ENCODE data around the gene H2BK1. TPM values are rescaled to one million over a fixed set of nuclear protein-coding genes. Genes with fewer than 3 reads are reported as not detected.

H2BK1 gene
- total and polyA plus RNA-seq, 2 of the 13 experiments (the other 11 are each of a cell fraction or from before 2014, with no cell fraction given), result not detected

DNA sequence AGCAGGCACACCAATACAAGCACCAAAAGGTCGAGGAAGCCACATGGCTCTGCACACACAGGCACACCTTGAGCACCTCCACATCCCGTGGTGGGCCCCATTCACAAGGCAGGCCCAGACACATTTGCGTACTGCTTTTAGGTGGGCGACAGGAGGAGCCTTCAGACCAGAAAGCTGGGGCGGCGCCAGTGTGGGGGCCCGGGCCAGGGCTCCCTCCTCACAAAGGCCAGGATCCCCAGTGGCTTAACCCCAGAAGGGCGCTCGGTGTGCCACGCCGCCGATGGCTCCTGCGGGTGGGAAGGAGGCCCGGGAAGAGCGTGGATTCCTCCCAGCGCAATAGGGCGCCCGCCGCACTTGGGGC lies 41.0 kb upstream of the H2BK1 start:
- Histone ChIP-seq H3K4me3 (replicated peaks in 1 of 3; ENCODE audit: insufficient read depth in 1 of 3, low read depth in 2 of 3, low read length in 3 of 3) (peak overlapping the region; percentile 28 to 68 (median 49); a peak in 4 of 6 replicates), H2AFZ (ENCODE audit: low read length) (no peak overlapping the region), H4K20me1 (ENCODE audit: insufficient read depth, low read length) (no peaks in the 10 kb centered on the region; the same call in 1 of the 2 replicates), H3K4me2 (ENCODE audit: low read depth, low read length) (peak overlapping the region; percentile 74), H3K79me2 (ENCODE audit: insufficient read depth, low read length) (no peaks in the 10 kb centered on the region), H3K9ac (ENCODE audit: insufficient read depth, low read depth, low read length) (no peak overlapping the region), H3K27ac (ENCODE audit: extremely low read length, insufficient read depth, low read length) (no peak overlapping the region), H3K36me3 (replicated peaks in 1 of 2; ENCODE audit: control insufficient read depth in 1 of 2, insufficient read depth in 2 of 2, low read length in 2 of 2) (no peaks in the 10 kb centered on the region), H3K27me3 (ENCODE audit: control insufficient read depth in 1 of 2, insufficient read depth in 2 of 2, low read length in 2 of 2) (peaks cover 20 to 87% of the 10 kb centered on the region in 2 experiments), H3K9me3 (ENCODE audit: low read length) (no peaks in the 10 kb centered on the region), H3K4me1 (ENCODE audit: insufficient read depth, low read length) (peaks cover 51% of the 10 kb centered on the region)
- ATAC-seq (no peak), DNase-seq (ENCODE audit: low spot score) (no peak), FAIRE-seq (no peak)
- no CpG with 5 or more reads among the region's 19 CpGs for WGBS (ENCODE audit: low lambda C conversion rate)
- in situ Hi-C loops (cut with HindIII; ENCODE audit: extremely low pct_ligation_motif_present, low pct_unique_long_range_greater_than_20kb) (loop anchor here (5.0 kb wide), 1 partner anchor 51 kb away; no protein-coding TSS in a partner anchor), intact Hi-C loops (cut with micrococcal nuclease; ENCODE audit: unreplicated experiment) (loop anchor here (2.0 kb wide), 1 partner anchor 51 kb away; no protein-coding TSS in a partner anchor)
- BruUV-seq (replicated peaks), result no TSS peak
- CTCF ChIA-PET (ENCODE audit: low intra/inter-chr PET ratio, low total read pairs), result no interaction called here
- POLR2A ChIA-PET, result interaction anchor here (1.5 kb wide), 1 partner anchor 24 kb away, joined by 4 read pairs; the partner anchor contains the start of gene ABCF2
- TF ChIP-seq KDM5B (CRISPR knock-in tag; IDR thresholded peaks at IDR 0.05; ENCODE audit: borderline replicate concordance) (peak; percentile 28; the same call in 1 of the 2 replicates), ZBTB7B (CRISPR knock-in tag; IDR thresholded peaks at IDR 0.05) (0 out of 2 replicates have a peak, but pooled peaks have one; percentile 21), CCAR2 (optimal IDR thresholded peaks at IDR 0.05; ENCODE audit: low read depth, low read length) (no peak), MAF1 (CRISPR knock-in tag; IDR thresholded peaks at IDR 0.05; ENCODE audit: borderline replicate concordance) (no peak), TEAD2 (CRISPR knock-in tag; IDR thresholded peaks at IDR 0.05) (no peak), KLF12 (CRISPR knock-in tag; IDR thresholded peaks at IDR 0.05; ENCODE audit: borderline replicate concordance) (0 out of 2 replicates have a peak, but pooled peaks have one; percentile 51), GTF2F1 (IDR thresholded peaks at IDR 0.05; ENCODE audit: low read length) (no peak), BCL6 (CRISPR knock-in tag; IDR thresholded peaks at IDR 0.05) (no peak), PTBP1 (IDR thresholded peaks at IDR 0.05; ENCODE audit: low read depth, low read length, poor library complexity, severe bottlenecking) (peak; percentile 74), CHD4 (IDR thresholded peaks at IDR 0.05; ENCODE audit: borderline replicate concordance, low read length) (no peak)
- TF ChIP-seq, protein P1, sequence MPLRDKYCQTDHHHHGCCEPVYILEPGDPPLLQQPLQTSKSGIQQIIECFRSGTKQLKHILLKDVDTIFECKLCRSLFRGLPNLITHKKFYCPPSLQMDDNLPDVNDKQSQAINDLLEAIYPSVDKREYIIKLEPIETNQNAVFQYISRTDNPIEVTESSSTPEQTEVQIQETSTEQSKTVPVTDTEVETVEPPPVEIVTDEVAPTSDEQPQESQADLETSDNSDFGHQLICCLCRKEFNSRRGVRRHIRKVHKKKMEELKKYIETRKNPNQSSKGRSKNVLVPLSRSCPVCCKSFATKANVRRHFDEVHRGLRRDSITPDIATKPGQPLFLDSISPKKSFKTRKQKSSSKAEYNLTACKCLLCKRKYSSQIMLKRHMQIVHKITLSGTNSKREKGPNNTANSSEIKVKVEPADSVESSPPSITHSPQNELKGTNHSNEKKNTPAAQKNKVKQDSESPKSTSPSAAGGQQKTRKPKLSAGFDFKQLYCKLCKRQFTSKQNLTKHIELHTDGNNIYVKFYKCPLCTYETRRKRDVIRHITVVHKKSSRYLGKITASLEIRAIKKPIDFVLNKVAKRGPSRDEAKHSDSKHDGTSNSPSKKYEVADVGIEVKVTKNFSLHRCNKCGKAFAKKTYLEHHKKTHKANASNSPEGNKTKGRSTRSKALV (CRISPR knock-in tag; IDR thresholded peaks at IDR 0.05), result peak; percentile 24; the same call in 1 of the 2 replicates
- TF ChIP-seq, protein P2, sequence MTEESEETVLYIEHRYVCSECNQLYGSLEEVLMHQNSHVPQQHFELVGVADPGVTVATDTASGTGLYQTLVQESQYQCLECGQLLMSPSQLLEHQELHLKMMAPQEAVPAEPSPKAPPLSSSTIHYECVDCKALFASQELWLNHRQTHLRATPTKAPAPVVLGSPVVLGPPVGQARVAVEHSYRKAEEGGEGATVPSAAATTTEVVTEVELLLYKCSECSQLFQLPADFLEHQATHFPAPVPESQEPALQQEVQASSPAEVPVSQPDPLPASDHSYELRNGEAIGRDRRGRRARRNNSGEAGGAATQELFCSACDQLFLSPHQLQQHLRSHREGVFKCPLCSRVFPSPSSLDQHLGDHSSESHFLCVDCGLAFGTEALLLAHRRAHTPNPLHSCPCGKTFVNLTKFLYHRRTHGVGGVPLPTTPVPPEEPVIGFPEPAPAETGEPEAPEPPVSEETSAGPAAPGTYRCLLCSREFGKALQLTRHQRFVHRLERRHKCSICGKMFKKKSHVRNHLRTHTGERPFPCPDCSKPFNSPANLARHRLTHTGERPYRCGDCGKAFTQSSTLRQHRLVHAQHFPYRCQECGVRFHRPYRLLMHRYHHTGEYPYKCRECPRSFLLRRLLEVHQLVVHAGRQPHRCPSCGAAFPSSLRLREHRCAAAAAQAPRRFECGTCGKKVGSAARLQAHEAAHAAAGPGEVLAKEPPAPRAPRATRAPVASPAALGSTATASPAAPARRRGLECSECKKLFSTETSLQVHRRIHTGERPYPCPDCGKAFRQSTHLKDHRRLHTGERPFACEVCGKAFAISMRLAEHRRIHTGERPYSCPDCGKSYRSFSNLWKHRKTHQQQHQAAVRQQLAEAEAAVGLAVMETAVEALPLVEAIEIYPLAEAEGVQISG (CRISPR knock-in tag; IDR thresholded peaks at IDR 0.05), result 0 out of 2 replicates have a peak, but pooled peaks have one; percentile 30
- TF ChIP-seq, protein P3, sequence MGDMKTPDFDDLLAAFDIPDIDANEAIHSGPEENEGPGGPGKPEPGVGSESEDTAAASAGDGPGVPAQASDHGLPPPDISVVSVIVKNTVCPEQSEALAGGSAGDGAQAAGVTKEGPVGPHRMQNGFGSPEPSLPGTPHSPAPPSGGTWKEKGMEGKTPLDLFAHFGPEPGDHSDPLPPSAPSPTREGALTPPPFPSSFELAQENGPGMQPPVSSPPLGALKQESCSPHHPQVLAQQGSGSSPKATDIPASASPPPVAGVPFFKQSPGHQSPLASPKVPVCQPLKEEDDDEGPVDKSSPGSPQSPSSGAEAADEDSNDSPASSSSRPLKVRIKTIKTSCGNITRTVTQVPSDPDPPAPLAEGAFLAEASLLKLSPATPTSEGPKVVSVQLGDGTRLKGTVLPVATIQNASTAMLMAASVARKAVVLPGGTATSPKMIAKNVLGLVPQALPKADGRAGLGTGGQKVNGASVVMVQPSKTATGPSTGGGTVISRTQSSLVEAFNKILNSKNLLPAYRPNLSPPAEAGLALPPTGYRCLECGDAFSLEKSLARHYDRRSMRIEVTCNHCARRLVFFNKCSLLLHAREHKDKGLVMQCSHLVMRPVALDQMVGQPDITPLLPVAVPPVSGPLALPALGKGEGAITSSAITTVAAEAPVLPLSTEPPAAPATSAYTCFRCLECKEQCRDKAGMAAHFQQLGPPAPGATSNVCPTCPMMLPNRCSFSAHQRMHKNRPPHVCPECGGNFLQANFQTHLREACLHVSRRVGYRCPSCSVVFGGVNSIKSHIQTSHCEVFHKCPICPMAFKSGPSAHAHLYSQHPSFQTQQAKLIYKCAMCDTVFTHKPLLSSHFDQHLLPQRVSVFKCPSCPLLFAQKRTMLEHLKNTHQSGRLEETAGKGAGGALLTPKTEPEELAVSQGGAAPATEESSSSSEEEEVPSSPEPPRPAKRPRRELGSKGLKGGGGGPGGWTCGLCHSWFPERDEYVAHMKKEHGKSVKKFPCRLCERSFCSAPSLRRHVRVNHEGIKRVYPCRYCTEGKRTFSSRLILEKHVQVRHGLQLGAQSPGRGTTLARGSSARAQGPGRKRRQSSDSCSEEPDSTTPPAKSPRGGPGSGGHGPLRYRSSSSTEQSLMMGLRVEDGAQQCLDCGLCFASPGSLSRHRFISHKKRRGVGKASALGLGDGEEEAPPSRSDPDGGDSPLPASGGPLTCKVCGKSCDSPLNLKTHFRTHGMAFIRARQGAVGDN (CRISPR knock-in tag; IDR thresholded peaks at IDR 0.05), result peak; percentile 46
- TF ChIP-seq, protein P4, sequence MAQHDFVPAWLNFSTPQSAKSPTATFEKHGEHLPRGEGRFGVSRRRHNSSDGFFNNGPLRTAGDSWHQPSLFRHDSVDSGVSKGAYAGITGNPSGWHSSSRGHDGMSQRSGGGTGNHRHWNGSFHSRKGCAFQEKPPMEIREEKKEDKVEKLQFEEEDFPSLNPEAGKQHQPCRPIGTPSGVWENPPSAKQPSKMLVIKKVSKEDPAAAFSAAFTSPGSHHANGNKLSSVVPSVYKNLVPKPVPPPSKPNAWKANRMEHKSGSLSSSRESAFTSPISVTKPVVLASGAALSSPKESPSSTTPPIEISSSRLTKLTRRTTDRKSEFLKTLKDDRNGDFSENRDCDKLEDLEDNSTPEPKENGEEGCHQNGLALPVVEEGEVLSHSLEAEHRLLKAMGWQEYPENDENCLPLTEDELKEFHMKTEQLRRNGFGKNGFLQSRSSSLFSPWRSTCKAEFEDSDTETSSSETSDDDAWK (CRISPR knock-in tag; IDR thresholded peaks at IDR 0.05), result no peak
